NCI-H2029 (cell line): ENCODE measurements around the gene TRMT61A.

ENCODE experiments used
- DNase-seq: peaks from one replicate; lab custom pipeline; 2025; lab: John Stamatoyannopoulos, UW

The TRMT61A gene

DNA sequence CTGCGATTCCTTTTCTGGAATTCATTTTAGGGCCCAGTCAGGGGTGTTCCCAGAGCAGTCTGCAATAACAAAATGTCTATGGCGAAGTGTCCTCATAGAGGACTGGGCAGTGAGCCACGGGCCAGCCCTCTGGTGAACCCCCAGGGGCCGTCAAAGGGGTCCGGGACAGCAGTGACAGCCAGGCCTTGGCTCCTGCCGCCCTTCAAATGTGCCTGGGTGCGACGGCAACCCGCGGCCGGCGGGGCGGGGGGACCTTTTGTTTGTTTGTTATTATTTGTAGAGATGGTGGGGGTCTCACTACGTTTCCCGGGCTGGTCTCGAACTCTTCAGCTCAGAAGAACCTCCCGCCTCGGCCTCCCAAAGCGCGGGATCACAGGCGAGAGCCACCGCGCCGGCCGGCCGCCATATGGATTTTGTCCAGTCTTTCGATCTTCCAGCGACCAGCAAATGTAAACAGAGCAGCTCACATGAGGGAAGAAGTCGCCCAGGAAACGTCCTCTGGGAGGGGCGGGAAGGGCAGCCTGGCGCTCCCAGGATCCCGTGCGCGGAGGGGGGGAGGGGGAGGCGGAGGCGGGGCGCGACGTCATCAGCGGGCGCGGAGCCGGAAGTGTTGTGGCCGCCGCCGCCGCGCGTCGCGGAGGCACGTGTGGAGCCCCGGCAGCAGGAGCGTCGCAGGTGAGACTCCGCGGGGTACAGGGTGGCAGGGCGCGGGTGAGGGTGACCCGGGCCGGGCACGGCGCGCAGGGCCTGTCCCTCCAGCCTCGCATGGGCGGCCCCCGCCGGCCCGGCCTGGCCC, at the start of gene TRMT61A:
Gene TRMT61A (plus strand): TSS at position 610 of the 796 bp plus-strand sequence. CDS start 783 bp downstream, outside the sequence.
- DNase-seq: peak; percentile 72

DNA sequence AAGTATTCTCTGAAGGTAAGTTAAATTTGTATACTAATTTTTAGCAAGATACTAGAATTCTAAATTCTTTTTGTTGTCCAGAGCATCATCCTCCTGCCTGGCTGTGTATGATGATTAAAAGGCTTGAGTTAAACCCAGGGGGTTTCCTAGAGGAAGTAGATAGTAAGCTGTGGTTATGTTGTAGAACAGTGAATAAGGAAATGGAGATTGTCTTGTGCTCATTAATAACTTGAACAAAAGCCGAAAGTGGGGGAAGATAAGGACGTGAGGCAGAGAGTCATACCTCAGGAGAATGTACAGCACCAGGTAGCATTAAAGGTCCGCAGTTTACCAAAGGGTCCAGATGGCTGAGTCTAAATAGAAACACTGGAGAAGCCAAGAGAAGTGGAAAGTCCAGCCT, 48.4 kb upstream of the TRMT61A start:
- no peak for DNase-seq

DNA sequence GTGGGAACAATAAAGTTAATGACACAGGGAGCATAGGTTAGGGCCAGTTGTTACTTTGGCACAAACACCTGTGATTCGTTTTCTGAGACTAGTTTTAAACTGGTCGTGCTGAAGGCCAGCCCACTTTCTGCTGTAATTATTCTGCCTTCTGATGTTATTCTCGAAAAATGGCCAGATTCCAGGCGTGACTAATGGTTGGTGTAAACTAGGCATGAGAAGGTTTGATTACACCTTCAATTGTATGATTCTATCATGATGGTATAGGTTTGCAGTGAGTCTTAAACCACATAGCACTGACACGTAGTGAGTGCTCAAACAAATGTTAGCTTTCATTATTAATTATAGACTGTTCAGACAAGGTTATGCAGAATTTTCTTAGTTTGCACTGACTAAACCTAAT, 45.4 kb upstream of the TRMT61A start:
- DNase-seq: no peak

DNA sequence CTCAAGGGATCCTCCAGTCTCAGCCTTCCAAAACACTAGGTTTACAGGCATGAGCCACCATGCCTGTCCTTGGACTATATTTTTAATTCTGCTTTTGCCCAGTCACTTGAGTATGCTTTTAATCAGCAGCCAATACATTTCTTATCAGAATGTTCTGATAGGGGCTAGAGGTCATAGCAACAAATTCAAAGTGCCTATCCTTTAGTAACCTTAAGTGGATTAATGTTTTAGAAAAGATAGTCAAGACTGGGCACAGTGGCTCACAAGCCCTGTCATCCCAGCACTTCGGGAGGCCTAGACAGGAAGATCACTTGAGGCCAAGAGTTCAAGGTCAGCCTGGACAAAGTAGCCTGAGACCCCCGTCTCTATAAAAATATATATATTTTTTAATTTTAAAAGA, 43.5 kb upstream of the TRMT61A start:
- DNase-seq: no peak

DNA sequence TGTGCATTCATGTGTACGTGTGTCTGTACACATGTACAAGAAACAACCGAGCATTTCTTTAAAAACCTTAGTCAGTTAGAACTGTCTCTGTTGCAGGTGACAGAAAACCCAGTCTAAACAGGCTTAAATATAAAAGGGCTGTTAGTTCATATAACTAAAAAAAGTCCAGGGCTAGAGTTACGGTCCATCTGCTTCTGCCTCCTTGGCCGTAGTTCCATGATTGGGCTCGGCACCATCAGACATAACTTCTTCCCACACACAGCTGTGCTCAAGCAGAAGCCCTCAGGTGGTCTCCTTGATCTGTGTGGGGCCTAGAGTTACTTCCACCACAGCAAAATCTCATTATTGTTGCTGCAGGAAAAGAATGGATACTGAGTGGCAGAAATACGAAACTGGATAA, 40.9 kb upstream of the TRMT61A start:
- DNase-seq: no peak

DNA sequence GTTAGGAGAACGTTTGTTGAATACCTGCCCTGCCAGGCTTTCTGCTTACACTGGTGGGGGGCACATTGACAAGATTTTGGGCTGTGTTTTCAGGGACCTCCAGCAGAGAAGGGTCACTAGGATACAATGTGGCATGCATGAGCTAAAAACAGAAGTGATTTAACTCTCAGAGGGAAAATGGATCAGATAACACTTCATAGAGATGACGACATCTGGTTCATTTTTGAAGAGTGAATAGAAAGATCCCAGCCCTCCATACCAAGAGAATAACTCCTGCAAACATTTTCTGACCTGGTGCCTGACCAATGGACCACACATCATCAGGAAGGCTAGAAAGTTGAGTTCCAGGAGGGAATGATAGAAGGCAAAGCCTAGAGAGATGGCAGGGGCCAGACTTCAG, 40.0 kb upstream of the TRMT61A start:
- DNase-seq: no peak

DNA sequence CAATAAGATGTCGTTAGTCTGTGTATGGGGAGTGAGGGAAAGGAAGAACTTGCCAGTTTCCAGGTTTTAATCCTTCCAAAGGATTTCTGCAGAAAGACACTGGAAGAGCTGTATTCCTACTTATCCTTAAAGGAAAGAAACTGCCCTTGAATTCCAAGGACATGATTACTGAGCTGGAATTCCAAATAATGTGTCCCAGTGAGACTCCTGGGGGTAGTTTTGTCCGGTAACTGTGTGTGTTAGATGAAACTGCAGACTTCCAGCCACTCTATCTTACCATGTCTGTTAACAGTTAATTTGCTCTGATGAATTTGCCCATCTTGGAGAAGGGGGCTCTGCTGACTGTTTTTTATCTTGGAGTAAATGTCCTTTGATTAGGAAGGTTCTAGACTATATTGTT, 39.4 kb upstream of the TRMT61A start:
- no peak for DNase-seq

DNA sequence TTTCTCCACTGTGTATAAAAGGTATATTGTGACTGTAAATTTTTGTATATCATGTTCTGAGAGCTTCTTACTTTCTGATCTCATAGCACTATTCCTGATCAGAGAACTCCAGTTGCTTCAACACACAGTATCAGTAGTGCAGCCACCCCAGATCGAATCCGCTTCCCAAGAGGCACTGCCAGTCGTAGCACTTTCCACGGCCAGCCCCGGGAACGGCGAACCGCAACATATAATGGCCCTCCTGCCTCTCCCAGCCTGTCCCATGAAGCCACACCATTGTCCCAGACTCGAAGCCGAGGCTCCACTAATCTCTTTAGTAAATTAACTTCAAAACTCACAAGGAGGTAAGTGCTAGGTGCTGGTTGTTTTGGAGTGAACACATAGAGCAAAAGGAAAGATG, 37.3 kb upstream of the TRMT61A start:
- DNase-seq: no peak

DNA sequence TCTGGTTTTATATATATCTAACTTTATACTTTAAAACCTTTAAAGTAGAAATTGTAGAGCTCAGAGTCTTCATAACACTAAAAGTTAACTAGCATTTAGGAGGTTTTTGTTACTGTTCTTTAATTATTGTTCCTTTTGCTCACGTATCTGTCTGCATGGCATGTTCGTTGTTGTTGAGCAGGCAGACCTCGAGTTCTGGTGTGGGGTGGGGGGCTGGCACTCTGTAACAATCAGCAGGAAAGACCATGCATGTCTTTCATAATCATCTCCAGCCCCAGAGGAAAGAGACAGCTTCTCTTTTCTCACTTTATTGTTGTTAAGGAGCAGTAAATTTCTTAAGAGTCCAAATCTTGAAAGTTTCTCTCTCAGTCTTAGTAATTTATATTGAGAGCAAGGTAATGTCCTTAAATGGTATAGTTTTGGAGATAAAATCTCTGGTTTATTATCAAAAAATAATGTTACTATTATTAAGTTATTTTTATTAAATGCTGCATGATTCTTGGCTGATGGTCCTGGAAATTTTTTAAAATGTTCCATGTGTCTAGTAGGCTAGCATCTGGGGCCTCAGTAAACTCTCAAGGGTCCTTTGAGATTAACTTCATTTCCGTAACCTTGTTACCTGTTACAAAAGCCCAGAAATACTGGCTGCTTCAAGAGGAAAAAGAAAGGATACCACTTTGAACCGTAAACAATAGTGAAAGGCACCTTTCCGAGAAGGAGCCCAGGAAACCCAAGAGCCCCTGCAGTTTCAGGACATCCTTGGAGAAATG, 36.7 kb upstream of the TRMT61A start:
- DNase-seq: no peak

DNA sequence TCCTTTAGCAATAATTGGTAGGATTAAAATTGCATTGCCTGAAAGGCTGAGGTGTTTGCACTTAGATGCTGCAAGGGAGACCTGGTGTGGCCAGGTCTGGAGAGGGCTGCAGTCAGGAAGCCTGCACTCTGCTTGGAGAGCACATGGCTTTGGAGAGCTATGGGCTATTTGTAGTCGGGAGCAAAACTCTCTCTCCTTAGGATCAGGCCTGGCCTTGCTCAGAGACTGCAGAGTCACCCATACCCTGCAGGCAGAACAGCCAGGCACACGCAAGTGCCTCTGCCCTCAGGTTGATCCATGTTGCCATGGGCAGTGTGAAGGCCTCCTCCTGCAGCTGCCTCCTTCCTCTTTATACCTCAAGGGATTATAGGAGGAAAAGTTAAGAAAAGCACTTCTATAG, 33.1 kb upstream of the TRMT61A start:
- DNase-seq: no peak

DNA sequence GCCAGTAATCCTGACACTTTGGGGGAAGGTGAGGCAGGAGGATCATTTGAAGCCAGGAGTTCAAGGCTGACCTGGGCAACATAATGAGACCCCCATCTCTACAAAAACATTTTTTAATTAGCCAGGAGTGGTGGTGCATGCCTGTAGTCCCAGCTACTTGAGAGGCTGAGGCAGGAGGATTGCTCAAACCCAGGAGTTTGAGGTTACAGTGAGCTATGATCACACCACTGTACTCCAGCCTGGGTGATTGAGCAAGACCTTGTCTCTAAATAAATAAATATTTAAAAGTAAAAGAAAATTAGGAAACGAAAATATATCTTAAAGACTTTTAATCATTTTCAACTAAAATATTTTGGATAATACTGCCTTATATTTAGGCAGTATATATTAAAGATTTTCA, 32.2 kb upstream of the TRMT61A start:
- DNase-seq: no peak

DNA sequence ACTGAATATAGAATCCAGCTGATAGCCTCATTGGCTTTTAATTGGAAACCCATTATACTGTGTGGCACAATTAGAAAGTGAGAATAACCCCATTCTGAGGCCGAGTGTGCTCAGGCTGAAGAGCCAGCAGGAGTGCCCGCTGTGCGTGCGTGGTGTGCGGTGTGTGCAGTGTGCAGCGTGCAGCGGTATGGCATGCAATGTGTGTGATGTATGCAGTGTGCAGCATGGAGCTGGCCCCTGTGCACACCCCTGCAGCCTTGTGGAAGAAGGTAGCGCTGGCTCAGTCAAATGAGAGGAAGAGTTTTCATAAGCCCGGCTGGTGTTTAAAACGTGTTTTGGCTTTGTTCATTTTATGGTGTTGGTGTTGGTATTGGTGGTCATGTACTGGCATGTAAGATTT, 29.3 kb upstream of the TRMT61A start:
- no peak for DNase-seq

DNA sequence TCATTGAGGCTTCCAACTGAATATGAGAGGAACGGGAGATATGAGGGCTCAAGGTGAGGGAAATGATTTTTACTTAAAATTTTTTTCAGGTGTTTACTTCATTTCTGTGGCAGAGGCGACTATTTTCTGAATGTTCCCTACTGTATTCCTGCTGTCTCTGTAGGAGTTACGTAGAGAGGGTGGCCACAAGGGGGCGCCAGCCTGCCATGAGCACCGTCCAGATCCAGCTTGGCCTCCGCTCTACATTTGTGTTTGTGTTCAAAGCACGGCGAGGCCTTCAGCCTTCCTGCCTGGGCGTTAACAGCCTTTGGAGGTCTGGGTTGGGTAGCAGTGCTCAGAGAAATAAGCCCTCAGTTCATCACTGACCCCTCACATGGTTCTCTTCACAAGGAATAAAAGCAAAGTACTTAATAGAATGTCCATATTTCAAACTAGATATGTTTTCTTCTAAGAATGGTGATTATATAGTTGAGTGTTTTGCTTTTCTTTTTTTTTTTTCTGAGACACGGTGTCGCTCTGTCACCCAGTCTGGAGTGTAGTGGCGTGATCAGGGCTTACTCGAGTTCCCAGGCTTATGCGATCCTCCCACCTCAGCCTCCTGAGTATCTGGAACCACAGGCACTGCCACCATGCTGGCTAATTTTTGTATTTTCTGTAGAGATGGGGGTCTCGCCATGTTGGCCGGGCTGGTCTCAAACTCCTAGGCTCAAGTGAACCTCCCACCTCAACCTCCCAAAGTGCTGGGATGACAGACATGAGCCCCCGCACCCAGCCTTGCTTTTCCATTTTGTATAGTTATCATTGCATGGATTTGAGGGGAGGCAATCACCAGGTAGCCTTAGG, 28.6 kb upstream of the TRMT61A start:
- DNase-seq: peak; percentile 64

DNA sequence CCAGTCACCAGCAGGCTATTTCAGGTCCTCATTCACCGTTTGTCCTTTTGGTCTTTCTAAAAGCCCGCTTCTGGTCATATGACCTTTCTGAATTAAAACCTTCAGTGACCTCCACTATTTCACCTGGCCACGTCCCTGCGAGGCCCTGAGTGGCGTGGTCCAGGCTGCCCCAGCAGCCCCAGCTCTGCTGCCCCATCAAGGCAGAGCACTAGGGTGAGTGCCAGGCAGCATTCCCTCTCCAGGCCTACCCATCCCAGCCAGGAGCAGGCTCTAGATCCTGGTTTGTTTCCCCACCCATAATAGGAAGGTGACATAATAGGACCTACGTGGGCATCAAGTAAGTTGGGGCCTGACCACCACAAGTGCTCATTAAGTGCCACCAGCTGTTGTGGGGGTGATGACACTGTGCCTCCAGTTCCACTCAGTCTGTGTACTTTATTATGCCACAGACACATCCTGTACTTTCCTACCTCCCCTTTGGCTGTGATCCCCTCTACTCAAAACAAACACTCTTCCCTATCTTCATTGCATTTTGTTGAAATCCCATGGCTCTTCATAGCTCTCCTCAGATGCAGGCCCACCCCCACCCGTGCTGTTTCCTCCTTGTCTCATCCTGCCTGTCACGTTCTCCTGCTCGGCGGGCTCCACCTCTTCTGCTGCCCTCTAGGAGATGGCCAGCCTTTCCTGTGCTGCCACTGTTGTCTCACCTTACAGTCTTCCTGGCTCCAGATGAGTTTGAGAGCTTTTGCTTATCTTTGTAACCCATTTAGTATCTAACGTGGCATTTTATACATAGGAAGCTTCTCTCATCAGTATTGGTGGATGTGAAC, 27.7 kb upstream of the TRMT61A start:
- DNase-seq: peak; percentile 14

DNA sequence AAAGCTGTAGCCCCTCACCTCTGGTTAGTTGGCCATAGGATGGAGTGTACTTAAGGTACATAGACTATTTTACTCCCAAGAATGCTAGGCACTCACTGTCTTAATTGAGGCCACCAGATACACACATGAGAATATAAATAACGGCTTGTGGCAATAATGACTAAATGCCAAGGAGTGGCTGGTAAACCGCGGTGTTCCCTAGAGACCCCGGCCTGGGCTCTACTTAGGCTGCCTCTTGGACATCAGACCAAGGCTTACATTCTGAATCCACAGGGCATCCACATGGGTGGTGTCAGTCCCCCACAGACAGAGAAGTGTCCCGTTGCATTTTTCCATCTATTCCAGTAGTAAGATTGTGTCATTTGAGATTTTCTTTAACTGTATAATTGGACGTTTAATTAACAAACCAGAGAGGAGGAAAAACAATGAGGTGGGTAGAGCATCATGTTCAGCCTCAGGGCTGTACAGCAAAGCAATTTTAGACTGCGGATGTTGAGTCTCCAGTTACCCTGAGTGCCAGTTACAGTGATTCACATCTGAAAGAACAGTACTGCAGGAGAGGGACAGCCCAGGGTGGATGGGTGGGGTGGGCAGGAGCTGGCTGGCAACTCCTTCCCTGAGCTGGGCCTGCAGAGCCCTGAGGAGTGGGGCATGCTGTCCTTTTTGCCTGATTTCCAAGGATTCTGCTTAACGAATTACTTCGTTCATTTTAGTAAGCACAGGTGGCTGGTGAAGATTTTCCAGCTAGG, 26.9 kb upstream of the TRMT61A start:
- DNase-seq: no peak

DNA sequence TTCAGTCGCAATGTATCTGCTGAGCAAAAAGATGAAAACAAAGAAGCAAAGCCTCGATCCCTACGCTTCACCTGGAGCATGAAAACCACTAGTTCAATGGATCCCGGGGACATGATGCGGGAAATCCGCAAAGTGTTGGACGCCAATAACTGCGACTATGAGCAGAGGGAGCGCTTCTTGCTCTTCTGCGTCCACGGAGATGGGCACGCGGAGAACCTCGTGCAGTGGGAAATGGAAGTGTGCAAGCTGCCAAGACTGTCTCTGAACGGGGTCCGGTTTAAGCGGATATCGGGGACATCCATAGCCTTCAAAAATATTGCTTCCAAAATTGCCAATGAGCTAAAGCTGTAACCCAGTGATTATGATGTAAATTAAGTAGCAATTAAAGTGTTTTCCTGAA, 26.1 kb upstream of the TRMT61A start:
- DNase-seq: no peak

DNA sequence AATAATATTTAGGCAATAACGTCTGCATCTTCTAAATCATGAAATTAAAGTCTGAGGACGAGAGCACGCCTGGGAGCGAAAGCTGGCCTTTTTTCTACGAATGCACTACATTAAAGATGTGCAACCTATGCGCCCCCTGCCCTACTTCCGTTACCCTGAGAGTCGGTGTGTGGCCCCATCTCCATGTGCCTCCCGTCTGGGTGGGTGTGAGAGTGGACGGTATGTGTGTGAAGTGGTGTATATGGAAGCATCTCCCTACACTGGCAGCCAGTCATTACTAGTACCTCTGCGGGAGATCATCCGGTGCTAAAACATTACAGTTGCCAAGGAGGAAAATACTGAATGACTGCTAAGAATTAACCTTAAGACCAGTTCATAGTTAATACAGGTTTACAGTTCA, 25.7 kb upstream of the TRMT61A start:
- DNase-seq: no peak

DNA sequence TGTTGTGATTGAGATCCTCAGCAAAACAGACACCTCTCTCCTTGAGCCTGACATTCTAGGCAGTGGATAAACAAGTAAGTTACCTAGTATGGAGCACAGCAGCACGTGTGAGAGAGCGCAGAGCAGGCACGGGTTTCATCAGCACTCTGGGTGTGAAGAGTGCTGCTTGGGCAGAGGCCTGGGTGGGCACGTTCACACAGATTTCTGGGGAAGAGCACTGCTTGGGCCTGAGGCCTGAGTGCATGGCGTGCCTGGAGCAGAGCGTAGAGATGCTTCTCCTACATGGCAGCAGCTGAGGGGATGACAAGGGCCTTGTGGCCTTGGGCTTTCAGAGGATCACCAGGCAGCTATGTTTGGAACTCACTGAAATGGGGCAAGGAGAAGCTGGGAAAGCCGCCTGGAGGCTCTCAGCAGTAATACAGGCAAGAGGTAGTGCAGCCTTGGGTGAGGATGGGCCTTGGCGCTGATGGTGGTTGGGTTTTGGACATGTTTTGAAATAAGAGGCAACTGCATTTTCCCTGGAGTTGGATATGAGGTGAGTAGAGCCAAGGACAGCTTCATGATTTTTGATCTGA, 23.9 kb upstream of the TRMT61A start:
- no peak for DNase-seq

DNA sequence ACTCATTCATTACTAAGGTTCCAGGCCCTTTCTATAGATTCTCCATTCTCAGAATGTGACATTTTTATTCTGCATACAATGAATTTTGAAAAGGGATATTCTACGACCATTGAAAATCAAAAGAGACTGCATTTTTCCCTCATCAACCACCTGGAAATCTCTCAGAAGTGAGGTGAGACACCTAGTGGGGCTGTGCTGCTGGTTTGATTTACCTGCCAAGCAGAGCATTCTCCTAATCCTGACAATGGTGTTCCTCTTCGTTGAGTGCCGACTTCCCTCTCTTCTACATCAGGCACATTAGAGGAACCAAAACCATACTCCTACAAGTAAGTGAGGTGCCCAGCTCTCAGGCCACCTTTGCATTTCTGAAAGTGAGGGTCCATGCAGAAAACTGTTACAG, 21.2 kb upstream of the TRMT61A start:
- no peak for DNase-seq

DNA sequence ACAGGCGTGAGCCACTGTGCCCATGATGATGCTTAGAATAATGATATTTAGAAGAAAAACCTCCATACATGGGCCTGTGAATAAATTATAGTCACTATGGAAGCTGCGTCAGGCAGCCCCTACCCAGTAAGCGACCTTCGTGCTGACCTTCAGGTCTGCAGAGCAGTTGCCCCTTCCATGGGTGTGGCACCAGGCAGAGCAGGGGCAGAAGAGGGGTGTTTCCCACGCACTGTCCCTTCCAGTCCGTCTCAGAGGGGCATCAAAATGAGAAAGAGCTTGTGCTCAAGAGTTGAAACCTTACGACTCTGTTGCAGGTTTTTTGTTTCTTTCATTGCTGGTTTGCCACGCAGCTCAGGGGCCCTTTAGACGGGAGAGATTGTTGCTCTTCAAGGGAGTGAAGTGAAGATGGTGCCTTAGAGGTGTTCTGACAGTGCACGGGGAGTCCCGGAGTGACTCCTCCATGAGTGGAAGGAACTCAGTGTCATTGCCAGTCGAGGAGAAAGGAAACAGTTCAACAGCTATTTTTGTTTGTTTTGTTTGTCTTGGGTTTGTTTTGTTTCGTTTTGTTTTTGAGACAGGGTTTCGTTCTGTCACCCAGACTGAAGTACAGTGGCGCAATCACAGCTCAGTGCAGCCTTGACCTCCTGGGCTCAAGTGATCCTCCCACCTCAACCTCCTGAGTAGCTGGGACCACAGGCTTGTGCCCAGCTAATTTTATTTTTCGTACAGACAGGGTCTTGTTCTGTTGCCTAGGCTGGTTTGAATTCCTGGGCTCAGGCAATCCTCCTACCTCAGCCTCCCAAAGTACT, 20.3 kb upstream of the TRMT61A start:
- DNase-seq: no peak
